HepG2 (cell line): ENCODE data around the gene MAVS. TPM values are rescaled to one million over a fixed set of nuclear protein-coding genes. Genes with fewer than 3 reads are reported as not detected.

Source experiments
- ATAC-seq: fragments of 200-7000 bp; cut with Tn5 transposase; 3 replicates; pipeline ENCODE4 v1.9.1; 2020; ENCODE audit warnings: mild to moderate bottlenecking, moderate library complexity
- BruUV-seq: library from RNA; stranded (reverse); fragments of 400-500 nt; replicated peaks from 2 replicates; lab custom pipeline; 2021; lab: Mats Ljungman, UMichigan
- CTCF ChIA-PET: fragments of 300-600 bp; formaldehyde crosslinking; extraction: SDS; loops from one replicate; lab custom pipeline; 2021; ENCODE audit warnings: low total read pairs, inconsistent platforms, low intra/inter-chr PET ratio; lab: Yijun Ruan, JAX
- POLR2A ChIA-PET: fragments of 350-600 bp; sonication (Branson Sonifier 250); formaldehyde crosslinking; loops from one replicate; lab custom pipeline; 2020; ENCODE audit warnings: antibody characterized with exemption, inconsistent platforms; lab: Yijun Ruan, JAX
- DNase-seq: peaks from one replicate; pipeline ENCODE4 v3.0.0-alpha.2; 2015; ENCODE audit warnings: low spot score
- FAIRE-seq: peaks from 3 replicates; lab custom pipeline; 2011; peaks lifted over from hg19 to GRCh38; lab: Jason Lieb, UNC
- H2AFZ ChIP-seq: one replicate; pipeline ENCODE4 v1.6.1; 2011; ENCODE audit warnings: low read length, inconsistent platforms
- H3K27ac ChIP-seq: fragments of 300-600 bp; 3 replicates; pipeline ENCODE4 v1.8.0; 2011; ENCODE audit warnings: mixed run types, mild to moderate bottlenecking, mixed read lengths, low read length, inconsistent platforms; ENCODE audit not compliant: insufficient read depth; ENCODE audit errors: extremely low read length
- H3K27me3 ChIP-seq, 2 experiments: fragments of 200-600 bp in 1 of 2; 2 replicates in 1 of 2; 3 replicates in 1 of 2; pipeline versions ENCODE4 v1.6.0 to v1.8.0; 2011; ENCODE audit warnings: low read length in 2 of 2, mild to moderate bottlenecking in 2 of 2, moderate library complexity in 2 of 2, inconsistent platforms in 1 of 2; ENCODE audit not compliant: insufficient read depth in 2 of 2, control insufficient read depth in 1 of 2
- H3K36me3 ChIP-seq, 2 experiments: fragments of 200-600 bp in 1 of 2; replicated peaks in 1 of 2; 2 replicates in 1 of 2; 3 replicates in 1 of 2; pipeline versions ENCODE4 v1.5.1 to v1.8.0; 2011; ENCODE audit warnings: low read length in 2 of 2, inconsistent platforms in 1 of 2; ENCODE audit not compliant: insufficient read depth in 2 of 2, control insufficient read depth in 1 of 2
- H3K4me1 ChIP-seq: 2 replicates; pipeline ENCODE4 v1.5.1; 2012; ENCODE audit warnings: low read length, inconsistent platforms; ENCODE audit not compliant: insufficient read depth
- H3K4me2 ChIP-seq: 2 replicates; pipeline ENCODE4 v1.6.0; 2011; ENCODE audit warnings: low read depth, low read length, inconsistent platforms
- H3K4me3 ChIP-seq, 3 experiments: fragments of 200-600 bp in 1 of 3; sonication (generic), shearing (Covaris generic) in 1 of 3; replicated peaks in 1 of 3; 2 replicates each; pipeline ENCODE4 v1.5.1; 2011 to 2016; ENCODE audit warnings: low read length in 3 of 3, inconsistent platforms in 2 of 3, low read depth in 2 of 3, mild to moderate bottlenecking in 2 of 3, control low read depth in 1 of 3, mixed read lengths in 1 of 3; ENCODE audit not compliant: insufficient read depth in 1 of 3
- H3K79me2 ChIP-seq: one replicate; pipeline ENCODE4 v1.6.1; 2011; ENCODE audit warnings: low read length, inconsistent platforms; ENCODE audit not compliant: insufficient read depth
- H3K9ac ChIP-seq: 2 replicates; pipeline ENCODE4 v1.6.0; 2011; ENCODE audit warnings: mild to moderate bottlenecking, low read depth, low read length, inconsistent platforms; ENCODE audit not compliant: insufficient read depth
- H3K9me3 ChIP-seq: 2 replicates; pipeline ENCODE4 v1.5.1; 2012; ENCODE audit warnings: mild to moderate bottlenecking, low read length
- H4K20me1 ChIP-seq: 2 replicates; pipeline ENCODE4 v1.6.0; 2011; ENCODE audit warnings: inconsistent platforms, mild to moderate bottlenecking, low read length, moderate library complexity; ENCODE audit not compliant: insufficient read depth
- CEBPB ChIP-seq: IDR thresholded peaks from 2 replicates; pipeline ENCODE4 v1.6.1; 2011; ENCODE audit warnings: low read depth, low read length, improper control_type of control experiment, borderline replicate concordance
- DNMT3B ChIP-seq: conservative IDR thresholded peaks from 2 replicates; pipeline ENCODE4 v1.6.1; 2016; ENCODE audit warnings: missing biosample characterization, control low read depth
- FOXA1 ChIP-seq, 2 experiments: fragments of 450-650 bp in 1 of 2; sonication (generic) in 1 of 2; formaldehyde crosslinking in 1 of 2; IDR thresholded peaks; 2 replicates each; pipeline versions ENCODE4 v1.4.0 to v1.6.1; 2016 to 2020; ENCODE audit warnings: missing genetic modification reagents in 1 of 2
- FOXP4 ChIP-seq: sonication (generic); formaldehyde crosslinking; IDR thresholded peaks from 2 replicates; pipeline ENCODE4 v1.4.0; 2020; ENCODE audit warnings: missing genetic modification reagents
- MYNN ChIP-seq: sonication (generic); formaldehyde crosslinking; IDR thresholded peaks from 2 replicates; pipeline ENCODE4 v1.4.0; 2020; ENCODE audit warnings: mild to moderate bottlenecking, low read depth, missing genetic modification reagents
- RBM22 ChIP-seq: fragments of 200-400 bp; formaldehyde crosslinking; optimal IDR thresholded peaks from 2 replicates; pipeline ENCODE3; 2017; ENCODE audit warnings: mild to moderate bottlenecking, low read length, moderate library complexity
- ZMYM3 ChIP-seq: sonication (generic); formaldehyde crosslinking; IDR thresholded peaks from 2 replicates; pipeline ENCODE4 v1.5.1; 2020; ENCODE audit warnings: mild to moderate bottlenecking, missing genetic modification reagents
- ZNF121 ChIP-seq: sonication (generic); formaldehyde crosslinking; IDR thresholded peaks from 2 replicates; pipeline ENCODE4 v1.5.0; 2020; ENCODE audit warnings: mild to moderate bottlenecking, missing genetic modification reagents
- ZNF569 ChIP-seq: sonication (generic); formaldehyde crosslinking; IDR thresholded peaks from 2 replicates; pipeline ENCODE4 v1.5.0; 2020; ENCODE audit warnings: mild to moderate bottlenecking, missing genetic modification reagents, moderate library complexity, borderline replicate concordance
- WGBS: methylation state at CpG from one replicate; pipeline ENCODE4 v1.1.6; 2017; ENCODE audit warnings: low lambda C conversion rate; 5-methylcytosine and 5-hydroxymethylcytosine counted together
- in situ Hi-C: cut with HindIII; loops from 2 replicates; pipeline ENCODE4 v1.10.0; 2017; ENCODE audit warnings: low pct_unique_long_range_greater_than_20kb; ENCODE audit not compliant: extremely low pct_ligation_motif_present
- intact Hi-C: fragments of 100-400 bp; cut with micrococcal nuclease; formaldehyde crosslinking; loops from one replicate; pipeline ENCODE4 v1.10.0; 2022; ENCODE audit not compliant: unreplicated experiment
- polyA plus RNA-seq, 8 experiments: library from polyadenylated mRNA; depleted of rRNA in 3 of 8; stranded (reverse) in 7 of 8; unstranded in 1 of 8; fragments of >200 nt; fragmentation: Illumina TruSeq in 4 of 8; extraction: Trizol in 4 of 8; gene quantifications; 2 replicates each; pipeline versions ENCODE4 v1.2.1 to v1.2.3, GENCODE V29; 2011 to 2016; ENCODE audit warnings: low read depth in 4 of 8, missing spikeins in 1 of 8, mixed read lengths in 1 of 8; ENCODE audit not compliant: insufficient read depth in 1 of 8
- total RNA-seq, 5 experiments: library from RNA; depleted of rRNA; stranded (reverse); fragments of >200 nt; fragmentation: Illumina TruSeq; extraction: Trizol; gene quantifications; 2 replicates each; pipeline ENCODE4 v1.2.3, GENCODE V29; 2016; ENCODE audit warnings: low read depth in 1 of 5
- TF ChIP-seq, protein P1 (sequence below): sonication (generic); formaldehyde crosslinking; conservative IDR thresholded peaks from 2 replicates; pipeline ENCODE4 v1.8.1; 2023; ENCODE audit warnings: missing genetic modification reagents

The MAVS gene
- total and polyA plus RNA-seq, 2 of the 13 experiments (the other 11 are each of a cell fraction or from before 2014, with no cell fraction given) = 27.3 to 36.6 TPM

- TF ChIP-seq DNMT3B (CRISPR knock-in tag) (no peak), FOXP4 (CRISPR knock-in tag) (peak; percentile 84)
These were observed 52.0 kb downstream of the MAVS start (continued) for GRCh38 chr20:3898639-3899038.

GRCh38 chr20:3900187-3900604, 53.6 kb downstream of the MAVS start:
- CTCF ChIA-PET = no interaction called here

GRCh38 chr20:3901028-3901705, 54.5 kb downstream of the MAVS start:
- Histone ChIP-seq H3K27me3 (no peaks in the 10 kb centered on the region), H3K36me3 (peaks cover 5 to 36% of the 10 kb centered on the region in 2 experiments; a peak in 3 of 5 replicates), H3K4me1 (peaks cover 86% of the 10 kb centered on the region), H3K9ac (no peak overlapping the region), H3K4me2 (no peak overlapping the region), H3K79me2 (peaks cover 98% of the 10 kb centered on the region), H4K20me1 (peaks cover 97% of the 10 kb centered on the region), H3K4me3 (no peak overlapping the region), H2AFZ (no peak overlapping the region), H3K9me3 (no peaks in the 10 kb centered on the region), H3K27ac (no peak overlapping the region)
- intact Hi-C loops (no loop called here), in situ Hi-C loops (no loop called here)
- POLR2A ChIA-PET = no interaction called here
- BruUV-seq = no TSS peak
- no peak for TF ChIP-seq FOXA1 (IDR thresholded peaks at IDR 0.05)
- no peak for TF ChIP-seq FOXA1 (CRISPR knock-in tag; IDR thresholded peaks at IDR 0.05)
- TF ChIP-seq ZNF569 (CRISPR knock-in tag) = no peak
- TF ChIP-seq, protein P1, sequence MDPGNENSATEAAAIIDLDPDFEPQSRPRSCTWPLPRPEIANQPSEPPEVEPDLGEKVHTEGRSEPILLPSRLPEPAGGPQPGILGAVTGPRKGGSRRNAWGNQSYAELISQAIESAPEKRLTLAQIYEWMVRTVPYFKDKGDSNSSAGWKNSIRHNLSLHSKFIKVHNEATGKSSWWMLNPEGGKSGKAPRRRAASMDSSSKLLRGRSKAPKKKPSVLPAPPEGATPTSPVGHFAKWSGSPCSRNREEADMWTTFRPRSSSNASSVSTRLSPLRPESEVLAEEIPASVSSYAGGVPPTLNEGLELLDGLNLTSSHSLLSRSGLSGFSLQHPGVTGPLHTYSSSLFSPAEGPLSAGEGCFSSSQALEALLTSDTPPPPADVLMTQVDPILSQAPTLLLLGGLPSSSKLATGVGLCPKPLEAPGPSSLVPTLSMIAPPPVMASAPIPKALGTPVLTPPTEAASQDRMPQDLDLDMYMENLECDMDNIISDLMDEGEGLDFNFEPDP (CRISPR knock-in tag) = no peak
- TF ChIP-seq ZMYM3 = 0 out of 2 replicates have a peak, but pooled peaks have one; percentile 25
- peak; percentile 60 for TF ChIP-seq CEBPB
- TF ChIP-seq ZNF121 (CRISPR knock-in tag) = peak; percentile 90
- DNase-seq = no peak
- WGBS = 93% methylated on average over 3 of the region's 3 CpGs
- CTCF ChIA-PET = no interaction called here
- ATAC-seq = no peak
- no peak for FAIRE-seq

More at GRCh38 chr20:3900187-3900604, 53.6 kb downstream of the MAVS start:
- Histone ChIP-seq H3K79me2 (peaks cover 99% of the 10 kb centered on the region), H3K4me2 (no peak overlapping the region), H3K27ac (no peak overlapping the region), H3K36me3 (peaks cover 5 to 39% of the 10 kb centered on the region in 2 experiments; a peak in 3 of 5 replicates), H3K9ac (no peak overlapping the region), H3K4me1 (peaks cover 95% of the 10 kb centered on the region), H3K9me3 (no peaks in the 10 kb centered on the region), H2AFZ (no peak overlapping the region), H3K27me3 (no peaks in the 10 kb centered on the region), H4K20me1 (peaks cover 98% of the 10 kb centered on the region), H3K4me3 (no peak overlapping the region)
- no peak for TF ChIP-seq MYNN (CRISPR knock-in tag)
- TF ChIP-seq RBM22 = peak; percentile 26
- in situ Hi-C loops (no loop called here), intact Hi-C loops (no loop called here)
- POLR2A ChIA-PET = interaction anchor here (0.7 kb wide), 1 partner anchor 47 kb away, joined by 3 read pairs; no protein-coding TSS in a partner anchor
- BruUV-seq = no TSS peak
- FAIRE-seq = no peak
- no peak for DNase-seq
- no peak for ATAC-seq
- 93% methylated on average over 3 of the region's 3 CpGs for WGBS
